C4-2B (cell line): ENCODE measurements around the gene PIGR.

Source experiments
- ZFX ChIP-seq: fragments of 450-650 bp; IDR thresholded peaks from 2 replicates; pipeline ENCODE4 v1.6.1; 2017
- TF ChIP-seq, protein P1 (sequence below): fragments of 450-650 bp; conservative IDR thresholded peaks from 2 replicates; pipeline ENCODE4 v1.5.1; 2017; ENCODE audit warnings: mild to moderate bottlenecking

GRCh38 chr1:206953626-206954025 lies 7.4 kb upstream of the PIGR start:
- TF ChIP-seq, protein P1, sequence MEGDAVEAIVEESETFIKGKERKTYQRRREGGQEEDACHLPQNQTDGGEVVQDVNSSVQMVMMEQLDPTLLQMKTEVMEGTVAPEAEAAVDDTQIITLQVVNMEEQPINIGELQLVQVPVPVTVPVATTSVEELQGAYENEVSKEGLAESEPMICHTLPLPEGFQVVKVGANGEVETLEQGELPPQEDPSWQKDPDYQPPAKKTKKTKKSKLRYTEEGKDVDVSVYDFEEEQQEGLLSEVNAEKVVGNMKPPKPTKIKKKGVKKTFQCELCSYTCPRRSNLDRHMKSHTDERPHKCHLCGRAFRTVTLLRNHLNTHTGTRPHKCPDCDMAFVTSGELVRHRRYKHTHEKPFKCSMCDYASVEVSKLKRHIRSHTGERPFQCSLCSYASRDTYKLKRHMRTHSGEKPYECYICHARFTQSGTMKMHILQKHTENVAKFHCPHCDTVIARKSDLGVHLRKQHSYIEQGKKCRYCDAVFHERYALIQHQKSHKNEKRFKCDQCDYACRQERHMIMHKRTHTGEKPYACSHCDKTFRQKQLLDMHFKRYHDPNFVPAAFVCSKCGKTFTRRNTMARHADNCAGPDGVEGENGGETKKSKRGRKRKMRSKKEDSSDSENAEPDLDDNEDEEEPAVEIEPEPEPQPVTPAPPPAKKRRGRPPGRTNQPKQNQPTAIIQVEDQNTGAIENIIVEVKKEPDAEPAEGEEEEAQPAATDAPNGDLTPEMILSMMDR: no peak
- no peak for TF ChIP-seq ZFX
